ENCODE results near the gene ETF1. TPM values are rescaled to one million over a fixed set of nuclear protein-coding genes. Genes with fewer than 3 reads are reported as not detected.
A peak's percentile ranks its signal among the peaks of the same experiment; 100 is the strongest.
"Not testable (repeated sequence)": the region's sequence is repeated elsewhere in the genome, so short reads cannot be mapped to it uniquely, and the experiment has no call there.

ETF1 gene
- total RNA-seq, 1 experiment from 2014 or later = 188 TPM

GRCh38 chr5:138529812-138530211 lies 13.2 kb downstream of the ETF1 start:
- DNase-seq (ENCODE audit: low read depth) = no peak

- DNase-seq (ENCODE audit: low read depth) = no peak
Observed at GRCh38 chr5:138528744-138529469, 14.1 kb downstream of the ETF1 start.

GRCh38 chr5:138528208-138528607 lies 14.8 kb downstream of the ETF1 start:
- no peak for DNase-seq (ENCODE audit: low read depth)

GRCh38 chr5:138527170-138527569 lies 15.9 kb downstream of the ETF1 start:
- DNase-seq (ENCODE audit: low read depth) = no peak

GRCh38 chr5:138523406-138523805 lies 19.6 kb downstream of the ETF1 start:
- DNase-seq (ENCODE audit: low read depth) = no peak

- no peak for DNase-seq (ENCODE audit: low read depth)
Observed at GRCh38 chr5:138520971-138521370, 22.1 kb downstream of the ETF1 start.

- no peak for DNase-seq (ENCODE audit: low read depth)
Observed at GRCh38 chr5:138517437-138517836, 25.6 kb downstream of the ETF1 start.

GRCh38 chr5:138515556-138516245 lies 27.3 kb downstream of the ETF1 start:
- no peak for DNase-seq (ENCODE audit: low read depth)

GRCh38 chr5:138514021-138514420 lies 29.0 kb downstream of the ETF1 start:
- no peak for DNase-seq (ENCODE audit: low read depth)

GRCh38 chr5:138508958-138509357 lies 34.1 kb downstream of the ETF1 start:
- no peak for DNase-seq (ENCODE audit: low read depth)

GRCh38 chr5:138507485-138507884 lies 35.6 kb downstream of the ETF1 start:
- not testable (repeated sequence) for DNase-seq (ENCODE audit: low read depth)

GRCh38 chr5:138506370-138507306 lies 36.4 kb downstream of the ETF1 start:
- no peak for DNase-seq (ENCODE audit: low read depth)

GRCh38 chr5:138504799-138505198 lies 38.2 kb downstream of the ETF1 start:
- DNase-seq (ENCODE audit: low read depth) = no peak

GRCh38 chr5:138503487-138504270 lies 39.4 kb downstream of the ETF1 start:
- DNase-seq (ENCODE audit: low read depth) = peak; percentile 51

- no peak for DNase-seq (ENCODE audit: low read depth)
Observed at GRCh38 chr5:138502521-138502920, 40.5 kb downstream of the ETF1 start.

- DNase-seq (ENCODE audit: low read depth) = no peak
Observed at GRCh38 chr5:138502121-138502520, 40.9 kb downstream of the ETF1 start.

- no peak for DNase-seq (ENCODE audit: low read depth)
Observed at GRCh38 chr5:138498376-138498775, 44.7 kb downstream of the ETF1 start.

GRCh38 chr5:138495351-138495750 lies 47.7 kb downstream of the ETF1 start:
- no peak for DNase-seq (ENCODE audit: low read depth)

GRCh38 chr5:138492560-138493045 lies 50.4 kb downstream of the ETF1 start:
- DNase-seq (ENCODE audit: low read depth) = no peak

- peak; percentile 71 for DNase-seq (ENCODE audit: low read depth)
Observed at GRCh38 chr5:138491669-138492559, 51.1 kb downstream of the ETF1 start.
